T-helper 2 cell treated with Interferon-gamma antibody and Interleukin-4, amounts not matched to agents 5 μg/mL and 100 μg/mL, for 36 hours (primary cell): ENCODE results near the gene FGF12.

Source experiments
- DNase-seq: peaks from one replicate; pipeline ENCODE4 v3.0.0; 2021; ENCODE audit warnings: low spot score
- H3K27ac Mint-ChIP-seq: one replicate; pipeline ENCODE4 v1.8.0; 2021; ENCODE audit warnings: mild to moderate bottlenecking, mixed read lengths
- H3K27me3 Mint-ChIP-seq: one replicate; pipeline ENCODE4 v1.8.0; 2021; ENCODE audit warnings: low read depth, mixed read lengths
- H3K36me3 Mint-ChIP-seq: one replicate; pipeline ENCODE4 v1.8.0; 2021; ENCODE audit warnings: low read depth, mixed read lengths
- H3K4me1 Mint-ChIP-seq: one replicate; pipeline ENCODE4 v1.8.0; 2021; ENCODE audit warnings: low read depth, mixed read lengths
- H3K4me3 Mint-ChIP-seq: one replicate; pipeline ENCODE4 v1.8.0; 2022; ENCODE audit warnings: mild to moderate bottlenecking, moderate library complexity, mixed read lengths
- H3K9me3 Mint-ChIP-seq: one replicate; pipeline ENCODE4 v1.8.0; 2021; ENCODE audit warnings: mixed read lengths

Gene FGF12

GRCh38 chr3:192237992-192238608 is 489.2 kb downstream of the FGF12 start:
- Mint-ChIP-seq H3K27ac (no peak overlapping the region), H3K4me1 (no peaks in the 10 kb centered on the region), H3K27me3 (no peaks in the 10 kb centered on the region), H3K9me3 (no peaks in the 10 kb centered on the region), H3K4me3 (no peak overlapping the region), H3K36me3 (no peaks in the 10 kb centered on the region)
- no peak for DNase-seq

GRCh38 chr3:192229866-192230265 is 497.5 kb downstream of the FGF12 start:
- no peak overlapping the region for H3K4me3 Mint-ChIP-seq
- H3K9me3 Mint-ChIP-seq: no peaks in the 10 kb centered on the region
- no peaks in the 10 kb centered on the region for H3K36me3 Mint-ChIP-seq
- DNase-seq: no peak
- H3K27ac Mint-ChIP-seq: no peak overlapping the region
- H3K27me3 Mint-ChIP-seq: no peaks in the 10 kb centered on the region
- no peaks in the 10 kb centered on the region for H3K4me1 Mint-ChIP-seq

GRCh38 chr3:192224634-192225155 is 502.6 kb downstream of the FGF12 start:
- Mint-ChIP-seq H3K27ac (no peak overlapping the region), H3K36me3 (no peaks in the 10 kb centered on the region), H3K9me3 (no peaks in the 10 kb centered on the region), H3K4me3 (no peak overlapping the region), H3K27me3 (no peaks in the 10 kb centered on the region), H3K4me1 (no peaks in the 10 kb centered on the region)
- DNase-seq: no peak

- H3K36me3 Mint-ChIP-seq: no peaks in the 10 kb centered on the region
- no peak for DNase-seq
- no peaks in the 10 kb centered on the region for H3K27me3 Mint-ChIP-seq
- no peaks in the 10 kb centered on the region for H3K4me1 Mint-ChIP-seq
- no peak overlapping the region for H3K4me3 Mint-ChIP-seq
- no peaks in the 10 kb centered on the region for H3K9me3 Mint-ChIP-seq
- no peak overlapping the region for H3K27ac Mint-ChIP-seq
Observed at GRCh38 chr3:192223815-192224214, 503.5 kb downstream of the FGF12 start.

- Mint-ChIP-seq H3K36me3 (no peaks in the 10 kb centered on the region), H3K4me1 (no peaks in the 10 kb centered on the region), H3K27me3 (no peaks in the 10 kb centered on the region), H3K4me3 (no peak overlapping the region), H3K27ac (no peak overlapping the region), H3K9me3 (no peaks in the 10 kb centered on the region)
- no peak for DNase-seq
Observed at GRCh38 chr3:192220915-192221314, 506.4 kb downstream of the FGF12 start.

GRCh38 chr3:192219926-192220325 is 507.4 kb downstream of the FGF12 start:
- H3K4me3 Mint-ChIP-seq: no peak overlapping the region
- H3K4me1 Mint-ChIP-seq: no peaks in the 10 kb centered on the region
- H3K9me3 Mint-ChIP-seq: no peaks in the 10 kb centered on the region
- no peaks in the 10 kb centered on the region for H3K27me3 Mint-ChIP-seq
- no peak for DNase-seq
- no peaks in the 10 kb centered on the region for H3K36me3 Mint-ChIP-seq
- H3K27ac Mint-ChIP-seq: no peak overlapping the region

- no peak overlapping the region for H3K27ac Mint-ChIP-seq
- H3K27me3 Mint-ChIP-seq: no peaks in the 10 kb centered on the region
- H3K4me3 Mint-ChIP-seq: no peak overlapping the region
- no peak for DNase-seq
- H3K9me3 Mint-ChIP-seq: no peaks in the 10 kb centered on the region
- no peaks in the 10 kb centered on the region for H3K4me1 Mint-ChIP-seq
- no peaks in the 10 kb centered on the region for H3K36me3 Mint-ChIP-seq
Observed at GRCh38 chr3:192216067-192216466, 511.3 kb downstream of the FGF12 start.

- Mint-ChIP-seq H3K4me1 (no peaks in the 10 kb centered on the region), H3K4me3 (no peak overlapping the region), H3K36me3 (no peaks in the 10 kb centered on the region), H3K27ac (no peak overlapping the region), H3K9me3 (no peaks in the 10 kb centered on the region), H3K27me3 (no peaks in the 10 kb centered on the region)
- no peak for DNase-seq
Observed at GRCh38 chr3:192212979-192213378, 514.4 kb downstream of the FGF12 start.

GRCh38 chr3:192212335-192212734 is 515.0 kb downstream of the FGF12 start:
- no peak overlapping the region for H3K4me3 Mint-ChIP-seq
- H3K9me3 Mint-ChIP-seq: no peaks in the 10 kb centered on the region
- H3K36me3 Mint-ChIP-seq: no peaks in the 10 kb centered on the region
- H3K4me1 Mint-ChIP-seq: no peaks in the 10 kb centered on the region
- no peak for DNase-seq
- H3K27ac Mint-ChIP-seq: no peak overlapping the region
- H3K27me3 Mint-ChIP-seq: no peaks in the 10 kb centered on the region

- no peak for DNase-seq
- Mint-ChIP-seq H3K27ac (no peak overlapping the region), H3K36me3 (no peaks in the 10 kb centered on the region), H3K9me3 (no peaks in the 10 kb centered on the region), H3K4me3 (no peak overlapping the region), H3K27me3 (no peaks in the 10 kb centered on the region), H3K4me1 (no peaks in the 10 kb centered on the region)
Observed at GRCh38 chr3:192207651-192208050, 519.7 kb downstream of the FGF12 start.

- H3K36me3 Mint-ChIP-seq: no peaks in the 10 kb centered on the region
- no peaks in the 10 kb centered on the region for H3K9me3 Mint-ChIP-seq
- DNase-seq: no peak
- H3K27ac Mint-ChIP-seq: no peak overlapping the region
- H3K27me3 Mint-ChIP-seq: no peaks in the 10 kb centered on the region
- no peaks in the 10 kb centered on the region for H3K4me1 Mint-ChIP-seq
- H3K4me3 Mint-ChIP-seq: no peak overlapping the region
Observed at GRCh38 chr3:192207239-192207638, 520.1 kb downstream of the FGF12 start.

GRCh38 chr3:192194085-192194484 is 533.3 kb downstream of the FGF12 start:
- Mint-ChIP-seq H3K27me3 (no peaks in the 10 kb centered on the region), H3K27ac (no peak overlapping the region), H3K4me1 (no peaks in the 10 kb centered on the region), H3K9me3 (no peaks in the 10 kb centered on the region), H3K4me3 (no peak overlapping the region), H3K36me3 (no peaks in the 10 kb centered on the region)
- no peak for DNase-seq

GRCh38 chr3:192188218-192188835 is 539.0 kb downstream of the FGF12 start:
- Mint-ChIP-seq H3K36me3 (no peaks in the 10 kb centered on the region), H3K27me3 (peaks cover 3% of the 10 kb centered on the region), H3K9me3 (no peaks in the 10 kb centered on the region), H3K27ac (no peak overlapping the region), H3K4me3 (no peak overlapping the region), H3K4me1 (peaks cover 1% of the 10 kb centered on the region)
- peak; percentile 12 for DNase-seq

GRCh38 chr3:192187485-192188051 is 539.8 kb downstream of the FGF12 start:
- no peaks in the 10 kb centered on the region for H3K36me3 Mint-ChIP-seq
- H3K4me1 Mint-ChIP-seq: peaks cover 1% of the 10 kb centered on the region
- H3K27ac Mint-ChIP-seq: no peak overlapping the region
- H3K27me3 Mint-ChIP-seq: peaks cover 3% of the 10 kb centered on the region
- no peak for DNase-seq
- H3K9me3 Mint-ChIP-seq: no peaks in the 10 kb centered on the region
- no peak overlapping the region for H3K4me3 Mint-ChIP-seq
